Activated CD8-positive, alpha-beta T cell treated with anti-CD3 and anti-CD28 coated beads for 36 hours (primary cell): Measurements from ENCODE around the gene MDP1. TPM values are rescaled to one million over a fixed set of nuclear protein-coding genes. Genes with fewer than 3 reads are reported as not detected.

Experiments used
- ATAC-seq: fragments of 200-7000 bp; cut with Tn5 transposase; one replicate; pipeline ENCODE4 v1.10.0; 2021; ENCODE audit warnings: mild to moderate bottlenecking, moderate library complexity
- CTCF ChIA-PET: fragments of 350-600 bp; sonication (Branson Sonifier 250); formaldehyde crosslinking; loops from one replicate; lab custom pipeline; 2021; ENCODE audit warnings: antibody characterized with exemption; lab: Charles Lee
- POLR2A ChIA-PET: fragments of 350-600 bp; sonication (Branson Sonifier 250); formaldehyde crosslinking; loops from one replicate; lab custom pipeline; 2021; ENCODE audit warnings: antibody characterized with exemption; lab: Charles Lee
- DNase-seq: peaks from one replicate; pipeline ENCODE4 v3.0.0-alpha.2; 2020
- H3K27ac Mint-ChIP-seq: one replicate; pipeline ENCODE4 v1.8.0; 2021; ENCODE audit warnings: mild to moderate bottlenecking, mixed read lengths
- H3K27me3 Mint-ChIP-seq: one replicate; pipeline ENCODE4 v1.8.0; 2021; ENCODE audit warnings: mixed read lengths
- H3K36me3 Mint-ChIP-seq: one replicate; pipeline ENCODE4 v1.8.0; 2021; ENCODE audit warnings: low read depth, mixed read lengths
- H3K4me1 Mint-ChIP-seq: one replicate; pipeline ENCODE4 v1.8.0; 2021; ENCODE audit warnings: low read depth, mixed read lengths
- H3K4me3 Mint-ChIP-seq: one replicate; pipeline ENCODE4 v1.8.0; 2021; ENCODE audit warnings: mild to moderate bottlenecking, moderate library complexity, mixed read lengths
- H3K9me3 Mint-ChIP-seq: one replicate; pipeline ENCODE4 v1.8.0; 2021; ENCODE audit warnings: mixed read lengths
- intact Hi-C: fragments of 100-400 bp; cut with micrococcal nuclease; formaldehyde crosslinking; loops from one replicate; pipeline ENCODE4 v1.10.0; 2022
- total RNA-seq, 2 experiments: library from RNA; stranded (reverse); gene quantifications; one replicate each; pipeline ENCODE4 v1.2.3, GENCODE V29; 2021
- TF ChIP-seq, protein P1 (sequence below): fragments of 200-600 bp; IDR thresholded peaks from one replicate; pipeline ENCODE4 v1.8.0; 2022; ENCODE audit warnings: antibody characterized with exemption, mild to moderate bottlenecking

The MDP1 gene
- total RNA-seq, 2 experiments from 2014 or later, result 11.2 to 11.3 TPM

DNA sequence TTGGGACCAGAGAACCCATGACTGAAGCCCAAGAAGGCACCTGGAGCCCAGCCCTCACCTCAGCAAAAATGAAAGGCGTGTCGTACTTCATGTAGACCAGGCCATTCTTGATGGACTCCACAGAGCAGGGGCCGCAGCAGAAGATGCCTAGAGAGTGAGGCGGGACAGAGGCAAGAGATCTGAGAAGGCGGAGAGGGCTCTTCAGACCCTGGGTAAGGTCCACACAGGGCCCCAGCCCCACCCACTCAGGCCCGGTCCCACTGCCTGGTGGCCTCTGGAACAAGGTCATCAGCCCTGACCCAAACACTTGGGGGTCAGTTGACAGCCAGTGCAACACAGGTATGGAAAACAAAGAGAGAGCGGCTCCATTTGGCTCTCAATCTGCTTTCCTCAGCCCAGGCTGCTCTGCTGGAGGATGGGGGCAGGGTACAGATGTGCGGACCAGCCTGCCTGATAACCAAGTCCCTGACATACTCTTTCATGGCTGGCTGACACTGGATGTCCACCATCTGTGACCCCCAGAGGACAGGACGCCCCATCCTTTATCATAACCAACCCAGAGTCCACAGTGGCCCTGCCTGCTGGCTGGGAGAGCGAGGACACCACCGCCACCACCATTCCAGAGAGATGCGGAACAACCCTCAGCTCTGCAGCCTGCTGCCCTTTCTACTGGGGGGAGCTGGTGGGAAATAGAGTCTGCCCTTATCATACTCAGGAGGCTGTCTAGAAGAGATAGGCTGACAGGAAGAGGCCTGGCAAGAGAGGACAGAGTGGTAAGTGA lies 40.3 kb upstream of the MDP1 start:
- ATAC-seq (no peak), DNase-seq (no peak)
- Mint-ChIP-seq H3K9me3 (no peaks in the 10 kb centered on the region), H3K27me3 (no peaks in the 10 kb centered on the region), H3K4me3 (no peak overlapping the region), H3K4me1 (no peaks in the 10 kb centered on the region), H3K27ac (no peak overlapping the region), H3K36me3 (no peaks in the 10 kb centered on the region)
- ChIA-PET CTCF (interaction anchor here (3.8 to 27.8 kb wide), 2 partner anchors 13 to 45 kb away, joined by 16 to 873 read pairs; partner anchors contain the start of genes CIDEB, DHRS1, LTB4R and LTB4R2), POLR2A (interaction anchor here (1.0 to 4.4 kb wide), 3 partner anchors 10 to 33 kb away, joined by 3 to 21 read pairs (median 4); partner anchors contain the start of gene RABGGTA)
- intact Hi-C loops, result no loop called here
- TF ChIP-seq, protein P1, sequence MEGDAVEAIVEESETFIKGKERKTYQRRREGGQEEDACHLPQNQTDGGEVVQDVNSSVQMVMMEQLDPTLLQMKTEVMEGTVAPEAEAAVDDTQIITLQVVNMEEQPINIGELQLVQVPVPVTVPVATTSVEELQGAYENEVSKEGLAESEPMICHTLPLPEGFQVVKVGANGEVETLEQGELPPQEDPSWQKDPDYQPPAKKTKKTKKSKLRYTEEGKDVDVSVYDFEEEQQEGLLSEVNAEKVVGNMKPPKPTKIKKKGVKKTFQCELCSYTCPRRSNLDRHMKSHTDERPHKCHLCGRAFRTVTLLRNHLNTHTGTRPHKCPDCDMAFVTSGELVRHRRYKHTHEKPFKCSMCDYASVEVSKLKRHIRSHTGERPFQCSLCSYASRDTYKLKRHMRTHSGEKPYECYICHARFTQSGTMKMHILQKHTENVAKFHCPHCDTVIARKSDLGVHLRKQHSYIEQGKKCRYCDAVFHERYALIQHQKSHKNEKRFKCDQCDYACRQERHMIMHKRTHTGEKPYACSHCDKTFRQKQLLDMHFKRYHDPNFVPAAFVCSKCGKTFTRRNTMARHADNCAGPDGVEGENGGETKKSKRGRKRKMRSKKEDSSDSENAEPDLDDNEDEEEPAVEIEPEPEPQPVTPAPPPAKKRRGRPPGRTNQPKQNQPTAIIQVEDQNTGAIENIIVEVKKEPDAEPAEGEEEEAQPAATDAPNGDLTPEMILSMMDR, result no peak

DNA sequence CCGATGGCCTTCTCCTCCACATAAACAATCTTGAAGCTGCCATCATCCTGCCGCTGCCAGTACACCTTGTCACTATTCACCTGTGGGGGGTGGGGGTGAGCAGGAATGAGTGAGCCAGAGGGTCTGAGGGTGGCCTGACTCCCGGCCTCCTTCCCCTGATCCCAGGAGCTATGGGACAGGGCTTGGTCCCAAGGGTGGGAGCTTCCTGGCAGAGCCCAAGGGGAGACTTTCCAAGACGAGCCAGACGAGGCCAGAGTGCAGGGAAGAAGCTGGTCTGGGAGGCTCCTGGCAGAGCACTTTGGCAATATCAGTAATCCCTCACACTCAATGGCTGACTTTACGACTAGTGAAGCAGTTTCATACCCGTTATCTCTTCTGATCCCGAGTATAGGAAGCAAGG lies 39.6 kb upstream of the MDP1 start:
- Mint-ChIP-seq H3K4me3 (no peak overlapping the region), H3K36me3 (no peaks in the 10 kb centered on the region), H3K27me3 (no peaks in the 10 kb centered on the region), H3K27ac (no peak overlapping the region), H3K9me3 (no peaks in the 10 kb centered on the region), H3K4me1 (peaks cover 3% of the 10 kb centered on the region)
- TF ChIP-seq, protein P1, result no peak
- DNase-seq, result no peak
- POLR2A ChIA-PET, result interaction anchor here (1.0 to 4.4 kb wide), 3 partner anchors 11 to 34 kb away, joined by 3 to 21 read pairs (median 4); partner anchors contain the start of gene RABGGTA
- CTCF ChIA-PET, result interaction anchor here (3.8 to 27.8 kb wide), 2 partner anchors 13 to 45 kb away, joined by 16 to 873 read pairs; partner anchors contain the start of genes CIDEB, DHRS1, LTB4R and LTB4R2
- intact Hi-C loops, result no loop called here
- no peak for ATAC-seq

DNA sequence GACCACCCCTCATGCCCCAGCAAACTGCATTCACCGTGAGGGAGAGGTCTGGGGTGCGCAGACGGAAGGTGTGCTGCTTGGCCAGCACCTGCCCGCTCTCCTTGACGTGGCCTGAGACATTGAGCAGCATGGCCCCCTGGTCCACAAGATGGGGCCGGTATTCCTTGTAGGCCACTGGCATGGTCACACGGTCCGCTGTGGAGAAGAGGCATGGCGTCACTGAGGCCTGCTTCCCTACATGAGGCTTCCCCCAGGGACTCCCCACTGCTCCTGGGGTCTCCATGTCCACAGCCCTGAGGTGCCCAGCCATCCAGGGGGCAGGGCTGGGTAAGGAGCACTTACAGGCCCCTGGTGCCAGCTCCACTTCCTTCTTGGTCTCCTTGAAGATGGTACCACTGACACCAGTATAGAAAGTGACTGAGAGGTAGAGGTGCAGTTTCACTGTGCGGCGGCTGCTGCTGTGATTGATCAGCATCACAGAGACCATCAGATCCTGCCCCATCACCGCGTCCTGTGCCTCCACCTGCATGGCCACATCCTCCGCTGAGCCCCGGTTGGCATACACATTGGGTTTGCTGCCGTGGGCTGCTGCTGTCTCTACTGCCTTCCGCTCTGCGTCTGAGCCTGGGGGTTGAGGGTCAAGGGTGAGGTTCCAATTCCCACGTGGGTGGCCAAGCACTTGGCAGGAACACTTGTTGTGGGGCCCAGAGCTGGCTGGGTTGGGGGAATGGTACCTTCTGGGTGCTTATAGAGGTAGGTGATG lies 38.9 kb upstream of the MDP1 start:
- DNase-seq (no peak), ATAC-seq (no peak)
- Mint-ChIP-seq H3K27me3 (no peaks in the 10 kb centered on the region), H3K4me1 (peaks cover 8% of the 10 kb centered on the region), H3K36me3 (no peaks in the 10 kb centered on the region), H3K4me3 (no peak overlapping the region), H3K9me3 (no peaks in the 10 kb centered on the region), H3K27ac (no peak overlapping the region)
- TF ChIP-seq, protein P1, result no peak
- ChIA-PET POLR2A (interaction anchor here (1.0 to 4.4 kb wide), 3 partner anchors 11 to 34 kb away, joined by 3 to 21 read pairs (median 4); partner anchors contain the start of gene RABGGTA), CTCF (interaction anchor here (3.8 to 27.8 kb wide), 2 partner anchors 12 to 46 kb away, joined by 16 to 873 read pairs; partner anchors contain the start of genes CIDEB, DHRS1, LTB4R and LTB4R2)
- intact Hi-C loops, result no loop called here

DNA sequence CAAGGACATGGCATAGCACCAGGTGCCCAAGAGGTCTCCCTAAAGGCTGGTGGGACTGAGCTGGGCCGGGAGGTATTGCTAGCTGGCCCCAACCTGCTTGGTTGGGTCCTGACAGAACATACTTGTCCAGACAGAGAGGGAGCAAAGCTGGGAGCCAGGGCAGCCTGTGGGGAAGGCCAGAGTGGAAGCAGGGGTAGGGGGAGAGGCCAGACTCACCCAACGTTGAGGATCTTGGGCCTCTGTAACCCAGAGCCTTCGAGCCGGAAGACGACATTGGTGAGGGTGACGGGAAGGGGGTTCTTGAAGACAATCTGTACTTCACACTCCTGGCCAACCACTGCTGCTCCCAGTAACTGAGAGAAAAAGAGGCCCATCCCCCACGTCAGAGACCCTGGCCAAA lies 38.1 kb upstream of the MDP1 start:
- intact Hi-C loops, result no loop called here
- no peak for ATAC-seq
- TF ChIP-seq, protein P1, result no peak
- ChIA-PET CTCF (interaction anchor here (0.8 to 27.8 kb wide), 3 partner anchors 11 to 47 kb away, joined by 3 to 873 read pairs (median 4); partner anchors contain the start of genes CIDEB, DHRS1, LTB4R and LTB4R2), POLR2A (no interaction called here)
- H3K9me3 Mint-ChIP-seq, result no peaks in the 10 kb centered on the region
- no peaks in the 10 kb centered on the region for H3K27me3 Mint-ChIP-seq
- H3K4me1 Mint-ChIP-seq, result peaks cover 11% of the 10 kb centered on the region
- no peak overlapping the region for H3K27ac Mint-ChIP-seq
- H3K4me3 Mint-ChIP-seq, result no peak overlapping the region
- H3K36me3 Mint-ChIP-seq, result no peaks in the 10 kb centered on the region
- DNase-seq, result no peak
